Measurements from ENCODE around the gene SCYGR8. TPM values are rescaled to one million over a fixed set of nuclear protein-coding genes. Genes with fewer than 3 reads are reported as not detected.

Gene SCYGR8
- total and polyA plus RNA-seq, 11 donors: not detected

DNA sequence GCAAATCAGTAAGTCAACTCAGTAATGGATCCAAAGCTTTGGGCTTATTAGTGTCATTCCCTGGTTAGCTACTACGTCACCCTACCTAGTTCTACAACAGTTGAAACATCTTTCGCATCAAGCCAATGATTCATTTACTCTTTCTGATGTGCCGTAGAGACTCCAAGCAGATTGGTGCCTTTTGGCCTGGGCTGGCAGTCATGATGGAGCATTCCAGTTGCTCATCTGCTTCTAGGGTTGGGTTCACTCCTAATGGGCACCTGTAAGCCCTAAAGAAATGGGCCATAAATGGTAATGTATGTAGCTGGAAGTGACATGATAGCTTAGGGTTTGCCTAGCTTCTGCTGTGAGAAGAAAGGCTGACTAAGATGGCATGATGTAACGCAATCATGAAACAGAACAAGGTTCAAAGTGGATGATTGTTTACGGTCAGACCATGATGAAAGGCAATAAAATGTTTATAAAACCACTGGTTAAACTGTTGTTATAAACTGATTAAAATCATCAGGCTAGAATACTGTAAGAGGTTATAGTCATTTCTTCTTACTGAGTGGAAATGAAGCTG is 47.5 kb downstream of the SCYGR8 start:
- Histone ChIP-seq H3K4me3 (no peak overlapping the region), H3K9me3 (no peaks in the 10 kb centered on the region), H3K4me1 (no peaks in the 10 kb centered on the region), H3K36me3 (no peaks in the 10 kb centered on the region), H3K27me3 (peaks cover 0 to 5% (median 0%) of the 10 kb centered on the region in 9 donors), H3K27ac (no peak overlapping the region)
- 89 to 93% (median 92%) methylated on average over 5 of the region's 5 CpGs for WGBS, 4 donors
- ATAC-seq (no peak), DNase-seq (no peak)
- TF ChIP-seq CTCF (IDR thresholded peaks at IDR 0.05) (no peak), POLR2A (IDR thresholded peaks at IDR 0.05) (no peak)
- intact Hi-C loops (cut with DNase I): no loop called here

Other genes starting within 250 kb of the SCYGR8 start
- gene SCYGR2, start 147.0 kb upstream of the SCYGR8 start, total RNA-seq: not detected
- gene SCYGR2, start 147.0 kb upstream of the SCYGR8 start, polyA plus RNA-seq: not detected
- gene SCYGR3, start 131.1 kb upstream of the SCYGR8 start, total RNA-seq: not detected
- gene SCYGR3, start 131.1 kb upstream of the SCYGR8 start, polyA plus RNA-seq: not detected
- gene SCYGR4, start 128.4 kb upstream of the SCYGR8 start, total RNA-seq: not detected
- not detected for gene SCYGR4, start 128.4 kb upstream of the SCYGR8 start, polyA plus RNA-seq
- not detected for gene SCYGR5, start 79.1 kb upstream of the SCYGR8 start, total RNA-seq
- not detected for gene SCYGR5, start 79.1 kb upstream of the SCYGR8 start, polyA plus RNA-seq
- gene SLC19A3, start 27.9 kb upstream of the SCYGR8 start, total RNA-seq: 10 to 100 TPM in 1 of 9 donors, 1 to 10 TPM in 2, under 1 TPM in 5, not detected in 1; 0.05 to 14.0 (median 0.78) TPM
- under 1 TPM; 0.40 to 0.91 TPM for gene SLC19A3, start 27.9 kb upstream of the SCYGR8 start, polyA plus RNA-seq
- not detected for gene SCYGR6, start 21.1 kb upstream of the SCYGR8 start, total RNA-seq
- gene SCYGR6, start 21.1 kb upstream of the SCYGR8 start, polyA plus RNA-seq: not detected
- not detected for gene SCYGR7, start 17.6 kb upstream of the SCYGR8 start, total RNA-seq
- not detected for gene SCYGR7, start 17.6 kb upstream of the SCYGR8 start, polyA plus RNA-seq
- gene CCL20, start 67.9 kb downstream of the SCYGR8 start, total RNA-seq: under 1 TPM in 1 of 9 donors, not detected in 8; 0.48 TPM
- 1 to 10 TPM in 1 of 2 donors, not detected in 1; 1.1 TPM for gene CCL20, start 67.9 kb downstream of the SCYGR8 start, polyA plus RNA-seq
- 1 to 10 TPM in 1 of 9 donors, under 1 TPM in 3, not detected in 5; 0.20 to 1.3 (median 0.46) TPM for gene DAW1, start 125.7 kb downstream of the SCYGR8 start, total RNA-seq
- under 1 TPM in 1 of 2 donors, not detected in 1; 0.47 TPM for gene DAW1, start 125.7 kb downstream of the SCYGR8 start, polyA plus RNA-seq